GM18517 (cell line): ENCODE results near the gene CARNS1.
"Not testable (repeated sequence)": the region's sequence is repeated elsewhere in the genome, so short reads cannot be mapped to it uniquely, and the experiment has no call there.

ENCODE experiments used
- ATAC-seq: cut with Tn5 transposase; IDR thresholded peaks from one replicate; pipeline ENCODE4 v1.9.1; 2021; ENCODE audit warnings: mild to moderate bottlenecking, moderate library complexity; ENCODE audit not compliant: unreplicated experiment

Gene CARNS1

DNA sequence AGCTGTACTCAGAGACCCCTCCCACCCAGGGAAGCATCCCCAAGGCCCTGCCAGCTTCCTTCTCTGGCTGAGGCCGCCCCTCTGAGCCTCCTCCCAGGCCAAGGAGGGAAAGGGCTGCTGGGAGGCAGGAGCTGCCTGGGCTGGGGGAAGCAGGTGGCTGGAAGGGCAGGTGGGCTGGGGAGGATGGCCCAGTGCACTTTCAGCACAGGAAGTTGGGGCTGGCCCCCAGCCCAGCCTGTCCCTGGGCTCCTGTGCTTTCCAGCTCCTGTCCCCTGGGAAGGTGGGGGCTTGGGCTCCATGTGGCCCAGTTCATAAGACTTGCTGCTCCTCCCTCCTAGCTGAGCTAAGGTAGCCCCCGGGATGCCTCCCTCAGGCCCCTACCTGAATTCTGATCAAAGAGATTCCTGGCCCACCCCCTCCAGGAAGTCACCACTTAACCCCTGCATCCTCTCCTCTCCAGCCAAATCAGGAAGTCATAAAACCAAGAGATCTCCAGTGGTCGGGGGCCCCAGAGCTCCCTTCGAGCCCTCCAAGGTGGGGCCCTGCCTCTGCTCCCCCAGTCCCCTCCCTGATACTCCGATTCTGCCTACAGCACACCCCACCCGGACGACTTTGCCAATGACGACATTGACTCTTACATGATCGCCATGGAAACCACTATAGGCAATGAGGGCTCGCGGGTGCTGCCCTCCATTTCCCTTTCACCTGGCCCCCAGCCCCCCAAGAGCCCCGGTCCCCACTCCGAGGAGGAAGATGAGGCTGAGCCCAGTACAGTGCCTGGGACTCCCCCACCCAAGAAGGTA, 18.7 kb upstream of the CARNS1 start:
- ATAC-seq: no peak

DNA sequence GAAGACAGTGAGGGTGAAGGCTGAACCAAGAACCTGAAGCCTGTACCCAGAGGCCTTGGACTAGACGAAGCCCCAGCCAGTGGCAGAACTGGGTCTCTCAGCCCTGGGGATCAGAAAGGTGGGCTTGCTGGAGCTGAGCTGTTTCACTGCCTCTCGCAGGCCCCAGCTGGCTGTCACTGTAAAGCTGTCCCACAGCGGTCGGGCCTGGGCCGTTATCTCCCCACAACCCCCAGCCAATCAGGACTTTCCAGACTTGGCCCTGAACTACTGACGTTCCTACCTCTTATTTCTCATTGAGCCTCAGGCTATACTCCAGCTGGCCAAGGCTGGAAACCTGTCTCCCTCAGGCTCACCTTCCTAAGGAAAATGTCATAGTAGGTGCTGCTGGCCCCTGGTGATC, 17.9 kb upstream of the CARNS1 start:
- no peak for ATAC-seq

DNA sequence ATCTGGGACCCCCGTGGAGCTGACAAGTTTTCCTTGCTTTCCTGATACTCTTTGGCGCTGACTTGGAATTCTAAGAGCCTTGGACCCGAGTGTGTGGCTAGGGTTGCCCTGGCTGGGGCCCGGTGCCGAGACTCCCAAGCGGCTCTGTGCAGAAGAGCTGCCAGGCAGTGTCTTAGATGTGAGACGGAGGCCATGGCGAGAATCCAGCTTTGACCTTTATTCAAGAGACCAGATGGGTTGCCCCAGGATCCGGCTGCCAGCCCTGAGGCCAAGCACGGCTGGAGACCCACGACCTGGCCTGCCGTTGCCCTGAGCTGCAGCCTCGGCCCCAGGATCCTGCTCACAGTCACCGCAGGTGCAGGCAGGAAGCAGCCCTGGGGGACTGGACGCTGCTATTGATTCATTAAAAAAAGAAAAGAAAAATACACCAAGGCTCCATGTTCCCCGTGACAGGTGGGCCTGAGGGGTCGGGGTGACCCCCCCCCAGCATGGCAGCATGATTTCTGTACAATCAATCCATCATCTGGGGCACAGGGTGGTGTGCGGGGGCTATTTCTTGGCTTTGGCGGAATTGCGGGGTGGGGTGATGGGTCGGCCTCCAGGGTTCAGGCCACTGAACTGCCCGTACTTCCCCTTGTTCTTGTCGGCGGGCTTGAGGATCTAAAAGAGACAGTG, 17.4 kb upstream of the CARNS1 start:
- no peak for ATAC-seq

DNA sequence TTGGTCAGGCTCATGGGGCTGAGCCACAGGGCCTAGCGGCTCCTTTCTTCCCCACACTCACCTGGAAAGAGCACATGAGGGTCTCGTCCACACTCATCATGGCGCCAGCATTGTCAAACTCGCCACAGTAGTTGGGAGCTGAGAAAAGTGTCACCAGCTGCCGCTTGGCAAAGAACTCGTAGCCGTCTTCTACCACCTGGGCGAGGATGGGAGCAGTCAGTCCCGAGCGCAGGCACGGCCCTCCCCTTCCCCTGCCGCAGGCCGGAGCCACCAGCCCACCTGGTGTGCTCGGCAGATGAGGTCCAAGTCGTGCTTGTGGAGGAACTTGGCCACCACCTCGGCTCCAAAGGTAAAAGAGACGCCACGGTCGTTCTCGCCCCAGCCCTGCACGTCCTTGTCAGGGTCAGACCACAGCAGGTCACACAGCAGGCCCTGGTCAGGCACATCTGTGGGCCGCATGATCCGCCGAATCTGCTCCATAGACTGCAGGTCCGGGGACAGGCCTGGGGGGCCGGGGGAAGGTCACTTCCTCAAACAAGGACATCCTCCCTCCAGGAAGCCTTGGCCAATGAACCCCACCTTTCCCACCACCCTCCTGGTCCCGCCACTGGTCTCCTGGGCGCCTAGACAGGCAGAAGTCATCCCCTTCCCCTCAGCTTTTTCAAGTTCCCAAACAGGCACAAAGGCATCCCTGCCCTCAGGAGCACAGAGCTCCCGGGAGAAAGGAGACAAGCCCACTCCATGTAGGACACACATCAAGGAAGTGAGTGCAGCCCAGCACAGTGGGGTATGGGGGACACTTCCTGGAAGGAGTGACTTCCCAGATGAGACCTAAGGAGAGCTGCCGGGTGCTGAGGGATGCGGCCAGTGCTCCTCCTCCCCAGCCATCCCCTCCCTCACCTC, 16.6 kb upstream of the CARNS1 start:
- no peak for ATAC-seq

DNA sequence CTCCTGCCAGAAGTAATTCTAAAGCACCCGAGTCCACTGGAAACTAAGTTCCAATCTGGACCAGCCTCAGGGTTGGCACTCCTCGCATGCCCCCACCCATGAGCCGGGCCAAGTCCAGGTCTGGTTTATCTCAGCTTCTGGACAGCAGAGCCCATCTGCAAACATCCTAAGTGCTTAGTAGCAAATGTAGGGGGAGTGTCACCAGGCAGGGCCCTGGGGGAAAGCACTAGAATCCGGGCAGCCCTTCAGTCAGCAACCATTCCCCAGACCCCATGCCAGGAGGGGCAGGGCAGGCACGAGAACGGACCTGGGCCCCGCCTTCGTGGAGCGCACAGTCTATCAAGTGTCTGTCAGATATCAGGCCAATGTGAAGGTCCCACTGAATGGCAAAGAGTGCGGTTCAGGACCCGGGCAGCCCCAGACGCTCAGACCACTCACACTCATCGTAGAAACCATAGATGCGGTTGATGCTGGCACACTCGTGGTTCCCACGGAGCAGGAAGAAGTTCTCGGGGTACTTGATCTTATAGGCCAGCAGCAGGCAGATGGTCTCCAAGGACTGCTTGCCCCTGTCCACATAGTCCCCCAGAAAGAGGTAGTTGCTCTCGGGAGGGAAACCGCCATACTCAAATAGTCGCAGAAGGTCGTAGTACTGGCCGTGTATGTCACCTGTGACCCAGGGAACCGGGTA, 15.1 kb upstream of the CARNS1 start:
- no peak for ATAC-seq

DNA sequence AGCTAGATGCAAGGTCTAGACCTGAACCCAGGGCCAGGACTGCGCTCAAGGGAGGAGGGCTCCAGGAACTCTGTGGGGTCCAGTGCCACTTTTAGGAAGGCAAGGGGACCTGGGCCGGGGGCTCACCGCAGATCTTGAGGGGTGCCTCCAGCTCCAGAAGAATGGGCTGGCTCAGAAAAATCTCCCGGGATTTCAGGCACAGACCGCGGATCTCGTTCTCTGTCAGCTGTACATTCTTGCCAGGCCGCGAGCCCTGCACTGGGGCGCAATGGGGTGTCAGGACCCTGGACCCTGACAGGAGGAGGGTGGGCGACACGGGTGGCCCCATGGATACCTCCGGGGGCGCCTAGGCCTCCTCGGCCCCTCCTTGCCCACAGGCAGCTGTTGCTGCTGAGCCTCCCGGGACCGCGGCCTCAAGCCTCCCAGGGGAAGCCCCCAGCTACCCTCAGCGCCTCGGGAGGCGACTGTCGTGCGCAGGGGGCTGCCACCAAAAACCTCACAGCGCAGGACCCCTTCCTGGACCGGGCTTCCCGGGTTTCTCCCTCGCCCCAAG, 14.5 kb upstream of the CARNS1 start:
- ATAC-seq: no peak

DNA sequence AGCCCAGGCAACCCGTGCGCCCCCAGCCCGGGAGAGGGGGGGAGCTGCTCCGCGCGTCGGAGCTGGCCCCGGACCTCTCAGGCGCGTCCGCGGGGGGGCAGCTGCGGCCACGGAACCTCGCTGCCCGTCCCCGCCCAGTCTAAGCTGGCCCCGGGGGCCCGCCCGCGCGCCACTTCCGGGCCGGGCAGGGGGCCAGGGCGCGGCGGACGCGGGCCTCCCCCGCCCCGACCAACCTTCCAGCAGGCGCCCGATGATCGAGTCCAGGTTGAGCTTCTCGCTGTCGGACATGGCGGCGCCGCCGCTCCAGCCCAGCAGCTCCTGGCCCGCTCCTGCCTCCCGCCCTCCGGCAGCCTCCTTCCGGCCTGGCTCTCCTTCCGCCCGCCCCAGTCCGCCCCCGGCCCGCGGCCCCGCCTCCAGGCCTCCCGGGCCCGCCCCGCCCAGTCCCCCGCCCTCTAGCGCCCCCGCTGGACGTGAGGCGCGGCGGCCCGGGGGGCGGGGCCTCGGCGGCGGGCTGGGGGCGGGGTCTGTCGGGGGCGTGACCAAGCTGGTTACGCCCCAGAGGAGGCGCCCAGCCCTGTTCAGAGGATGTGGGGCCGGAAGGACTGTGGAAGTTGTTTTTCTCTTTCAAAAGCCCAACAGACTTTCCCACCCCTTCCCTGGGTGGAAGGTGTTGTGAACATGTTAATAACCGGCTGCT, 13.8 kb upstream of the CARNS1 start, which contains the start of gene PPP1CA:
TSS of gene PPP1CA (minus strand) at position 364 of the 697 bp plus-strand sequence. CDS start at position 288, 76 bp downstream.
- ATAC-seq: peak; percentile 58

DNA sequence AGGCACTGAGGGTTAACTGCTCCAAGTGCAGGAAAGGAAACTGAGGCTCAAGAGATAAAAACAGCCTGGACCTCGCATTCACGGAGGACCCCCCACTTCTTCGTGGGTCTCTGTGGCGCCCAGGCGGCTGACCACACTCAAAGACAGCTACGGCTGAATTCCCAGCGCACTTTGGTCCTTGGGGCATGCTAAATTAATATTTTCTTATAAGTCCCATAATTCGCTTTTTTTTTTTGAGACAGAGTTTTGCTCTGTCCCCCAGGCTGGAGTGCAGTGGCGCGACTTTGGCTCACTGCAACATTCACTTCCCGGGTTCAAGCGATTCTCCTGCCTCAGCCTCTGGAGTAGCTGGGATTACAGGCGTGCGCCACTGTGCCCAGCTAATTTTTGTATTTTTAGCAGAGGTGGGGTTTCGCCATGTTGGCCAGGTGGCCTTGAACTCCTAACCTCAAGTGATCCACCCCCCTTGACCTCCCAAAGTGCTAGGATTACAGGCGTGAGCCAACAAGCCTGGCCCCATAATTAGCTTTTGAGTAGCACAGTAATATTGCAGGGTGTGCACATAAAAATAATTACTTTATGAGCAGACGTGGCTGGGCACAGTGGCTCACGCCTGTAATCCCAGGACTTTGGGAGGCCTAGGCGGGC, 13.2 kb upstream of the CARNS1 start:
- peak; percentile 7 for ATAC-seq

DNA sequence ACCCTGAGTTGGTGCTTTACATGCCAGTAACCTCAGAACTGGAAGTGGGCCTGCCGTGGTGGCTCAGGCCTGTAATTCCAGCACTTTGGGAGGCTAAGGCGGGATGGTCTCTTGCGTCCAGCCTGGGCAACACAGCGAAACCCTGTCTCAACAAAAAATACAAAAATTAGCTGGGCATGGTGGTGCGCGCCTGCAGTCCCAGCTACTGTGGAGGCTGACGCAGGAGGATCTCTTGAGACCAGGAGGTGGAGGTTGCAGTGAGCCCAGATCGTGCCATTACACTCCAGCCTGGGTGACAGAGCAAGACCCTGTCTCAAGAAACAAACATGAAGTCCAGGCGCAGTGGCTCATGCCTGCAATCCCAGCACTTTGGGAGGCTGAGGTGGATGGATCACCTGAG, 12.4 kb upstream of the CARNS1 start:
- not testable (repeated sequence) for ATAC-seq

DNA sequence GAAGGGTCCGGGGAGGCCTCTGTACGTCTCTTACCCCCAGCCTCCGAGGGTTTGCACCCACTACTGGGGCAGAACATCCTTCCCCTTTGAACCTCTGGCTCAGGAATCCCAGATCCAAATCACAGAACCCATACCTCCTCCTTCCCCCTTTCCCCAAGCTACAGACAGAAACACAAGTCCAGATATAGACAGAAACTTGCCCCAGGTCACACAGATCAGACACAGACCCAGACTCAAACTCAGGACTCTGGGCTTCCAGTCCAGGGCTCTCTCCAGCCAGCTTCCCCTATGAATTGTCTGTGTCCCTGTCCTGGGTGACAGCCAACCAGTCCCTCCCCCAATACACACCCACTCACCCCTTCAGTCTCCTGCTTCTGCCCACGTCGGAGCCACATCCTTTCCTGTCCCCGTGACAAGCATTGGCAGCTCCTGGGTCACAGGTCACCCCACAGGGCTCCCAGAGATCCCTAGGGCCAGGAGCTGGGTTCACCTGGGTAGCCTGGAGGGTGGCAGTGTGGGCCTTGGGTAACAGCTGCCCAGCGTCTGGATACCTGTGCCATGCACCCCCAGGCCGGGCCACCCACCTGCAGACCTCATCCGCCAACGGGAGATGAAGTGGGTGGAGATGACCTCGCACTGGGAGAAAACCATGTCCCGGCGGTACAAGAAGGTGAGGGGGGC, 10.8 kb upstream of the CARNS1 start:
- ATAC-seq: no peak

DNA sequence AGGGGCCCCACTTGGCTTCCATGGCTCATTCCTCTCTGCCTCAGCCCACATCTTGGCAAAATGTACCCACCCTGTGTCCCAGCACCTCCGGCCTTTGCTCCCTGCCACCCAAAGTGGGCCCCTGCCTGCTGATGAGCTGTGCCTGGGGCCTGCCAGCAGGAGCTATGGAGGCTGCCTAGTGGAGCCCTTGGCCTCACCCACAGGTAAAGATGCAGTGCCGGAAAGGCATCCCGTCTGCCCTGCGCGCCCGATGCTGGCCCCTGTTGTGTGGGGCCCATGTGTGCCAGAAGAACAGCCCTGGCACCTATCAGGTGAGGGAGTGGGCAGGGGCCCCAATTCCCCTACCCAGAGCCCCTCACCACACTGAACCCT, 10.3 kb upstream of the CARNS1 start:
- no peak for ATAC-seq

DNA sequence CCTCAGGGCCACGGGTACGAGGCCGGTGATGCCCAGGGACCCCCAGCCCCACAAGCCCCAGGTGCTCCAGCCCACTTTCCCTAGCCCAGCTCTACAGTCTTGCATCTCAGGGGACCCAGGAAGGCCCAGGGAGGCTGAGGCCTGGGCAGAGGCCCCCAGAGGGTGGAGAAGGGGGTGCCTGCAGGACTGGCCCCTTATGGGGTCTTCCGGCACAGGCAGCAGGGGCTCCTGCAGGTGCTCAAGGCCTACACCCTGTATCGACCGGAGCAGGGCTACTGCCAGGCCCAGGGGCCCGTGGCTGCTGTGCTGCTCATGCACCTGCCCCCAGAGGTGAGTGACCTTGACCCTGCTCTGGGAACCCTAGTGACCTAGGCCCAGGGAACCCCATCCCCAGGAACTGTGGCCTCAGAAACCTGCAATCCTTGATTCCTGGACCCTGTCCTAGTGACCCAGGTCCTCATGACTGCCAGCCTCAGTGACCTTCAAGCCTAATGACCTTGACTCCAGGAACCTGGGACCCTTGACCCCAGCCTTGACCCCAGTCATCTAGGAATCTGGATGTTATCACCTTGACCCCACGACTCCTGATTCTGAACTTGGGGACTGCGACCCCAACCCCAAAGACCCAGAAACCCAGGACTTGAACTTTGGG, 9.7 kb upstream of the CARNS1 start:
- no peak for ATAC-seq

DNA sequence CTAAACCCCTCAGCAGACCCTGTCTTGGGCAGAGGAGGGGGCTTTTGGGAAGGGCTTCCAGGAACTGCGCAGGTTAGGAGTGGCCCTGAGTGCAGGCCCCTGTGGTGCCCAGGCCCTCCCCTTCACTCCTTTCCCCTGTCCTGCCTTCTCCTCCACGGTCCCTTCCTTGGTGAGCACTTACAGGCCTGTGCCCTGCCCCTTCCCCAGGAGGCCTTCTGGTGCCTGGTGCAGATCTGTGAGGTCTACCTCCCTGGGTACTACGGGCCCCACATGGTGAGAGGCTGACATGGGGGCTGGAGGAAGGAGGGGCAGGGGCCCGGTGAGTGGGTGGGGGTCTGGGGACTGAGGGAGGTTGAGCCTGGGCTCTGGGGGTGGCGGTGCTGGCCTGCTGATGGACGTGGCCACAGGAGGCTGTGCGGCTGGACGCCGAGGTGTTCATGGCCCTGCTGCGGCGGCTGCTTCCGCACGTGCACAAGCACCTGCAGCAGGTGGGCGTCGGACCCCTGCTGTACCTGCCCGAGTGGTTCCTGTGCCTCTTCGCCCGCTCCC, 9.0 kb upstream of the CARNS1 start:
- no peak for ATAC-seq

DNA sequence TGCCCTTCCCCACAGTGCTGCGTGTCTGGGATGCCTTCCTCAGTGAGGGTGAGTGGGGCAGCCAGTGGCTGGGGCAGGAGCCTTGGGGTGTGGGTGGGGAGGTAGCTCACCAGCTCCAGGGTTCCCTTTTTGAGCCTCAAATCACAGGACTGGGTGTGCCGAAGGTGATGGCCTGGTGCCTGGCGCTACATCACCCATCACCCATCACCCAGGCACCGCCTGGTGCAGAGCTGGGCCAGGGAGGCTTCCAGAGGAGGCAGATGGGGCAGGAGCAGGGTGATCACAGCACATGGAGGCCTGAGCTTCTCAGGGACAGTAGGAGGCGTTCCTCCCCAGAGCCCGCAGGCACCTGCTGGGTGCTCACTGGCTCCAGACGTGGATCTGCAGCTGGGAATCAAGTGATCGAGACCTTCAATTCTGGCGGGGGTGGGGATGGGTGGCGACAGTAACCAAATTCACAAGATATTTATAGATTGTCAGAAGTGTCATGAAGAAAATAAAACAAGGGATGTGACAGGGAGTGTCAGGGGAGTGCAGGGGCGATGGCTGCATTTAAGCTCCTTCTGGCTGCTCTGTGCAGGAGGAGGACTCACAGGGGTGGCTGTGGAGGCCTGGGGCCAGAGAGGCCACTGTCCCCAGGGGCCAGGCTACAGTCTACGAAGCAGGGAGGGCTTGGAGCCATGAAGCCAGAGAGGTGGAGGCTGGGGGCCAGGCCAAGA, 8.3 kb upstream of the CARNS1 start:
- ATAC-seq: no peak

DNA sequence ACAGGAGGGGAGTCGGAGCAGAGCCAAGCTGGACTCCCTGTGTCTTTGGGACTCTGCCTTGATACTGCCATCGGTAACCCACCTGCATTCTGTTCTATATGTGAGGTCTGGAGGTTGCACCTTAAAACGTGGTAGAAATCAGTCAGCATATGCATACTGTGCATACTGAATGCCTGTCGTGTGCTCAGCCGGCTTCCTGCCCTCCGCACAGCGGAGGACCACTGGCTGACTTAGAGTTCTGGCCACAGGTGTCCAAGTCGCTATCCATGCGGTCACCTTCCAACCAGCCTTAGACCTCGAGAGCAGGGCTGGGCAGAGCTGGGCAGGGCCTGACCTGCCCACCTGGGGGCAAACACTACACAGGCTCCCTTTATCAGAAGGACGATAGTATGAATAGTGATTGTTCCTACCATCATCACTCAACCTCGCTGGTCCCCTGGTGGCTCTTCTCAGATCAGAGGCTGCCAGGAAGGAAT, 7.8 kb upstream of the CARNS1 start:
- no peak for ATAC-seq

DNA sequence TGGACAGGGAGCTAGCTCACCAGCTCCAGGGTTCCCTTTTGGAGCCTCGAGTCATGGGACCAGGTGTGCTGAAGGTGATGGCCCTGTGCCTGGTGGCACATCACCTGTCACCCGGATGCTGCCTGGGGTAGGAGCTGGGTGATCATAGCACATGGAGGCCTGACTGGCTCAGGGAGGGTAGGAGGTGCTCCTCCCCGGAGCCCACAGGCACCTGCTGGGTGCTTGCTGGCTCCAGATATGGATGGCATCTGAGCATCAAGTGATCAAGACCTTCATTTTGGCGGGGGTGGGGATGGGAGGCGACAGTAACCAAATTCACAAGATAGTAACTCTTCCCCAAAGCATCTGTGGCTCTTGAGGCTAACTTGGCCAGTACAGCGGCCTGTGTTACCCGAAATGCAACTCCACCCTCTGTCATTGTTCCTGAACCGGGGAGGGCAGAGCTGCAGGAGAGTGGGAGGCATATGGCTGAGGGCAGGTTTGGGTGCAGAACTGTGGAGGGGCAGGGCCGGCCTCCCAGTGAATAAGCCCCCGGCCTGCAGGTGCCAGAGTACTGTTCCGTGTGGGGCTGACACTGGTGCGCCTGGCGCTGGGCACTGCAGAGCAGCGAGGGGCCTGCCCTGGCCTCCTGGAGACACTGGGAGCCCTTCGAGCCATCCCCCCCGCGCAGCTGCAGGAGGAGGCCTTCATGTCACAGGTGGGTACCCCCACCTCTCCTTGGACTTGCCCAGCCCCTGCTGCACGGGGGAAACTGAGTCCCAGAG, 6.9 kb upstream of the CARNS1 start:
- no peak for ATAC-seq

DNA sequence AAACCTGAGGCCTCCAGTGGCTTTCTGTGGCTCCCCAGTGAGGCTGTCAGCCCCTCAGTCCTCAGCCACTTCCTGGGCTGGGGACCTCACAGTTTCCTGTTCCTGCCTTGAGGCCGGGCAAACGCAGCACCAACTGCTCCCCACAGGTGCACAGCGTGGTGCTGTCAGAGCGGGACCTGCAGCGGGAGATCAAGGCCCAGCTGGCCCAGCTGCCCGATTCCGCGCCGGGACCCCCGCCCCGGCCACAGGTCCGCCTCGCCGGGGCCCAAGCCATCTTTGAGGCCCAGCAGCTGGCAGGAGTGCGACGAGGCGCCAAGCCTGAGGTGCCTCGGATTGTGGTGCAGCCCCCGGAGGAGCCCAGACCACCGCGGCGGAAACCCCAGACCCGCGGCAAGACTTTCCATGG, 6.2 kb upstream of the CARNS1 start:
- ATAC-seq: no peak
